ENCODE data around the gene THSD4.

The THSD4 gene

GRCh38 chr15:71409541-71409940 lies 294.3 kb downstream of the THSD4 start:
- Histone ChIP-seq H3K36me3 (ENCODE audit: control insufficient read depth in 5 of 5, insufficient read depth in 5 of 5, low read length in 5 of 5) (no peaks in the 10 kb centered on the region), H3K27me3 (ENCODE audit: control insufficient read depth in 5 of 5, insufficient read depth in 4 of 5, low read length in 5 of 5) (peaks cover 0 to 13% (median 4%) of the 10 kb centered on the region in 5 donors), H3K27ac (ENCODE audit: low read depth, low read length) (no peak overlapping the region), H3K9ac (ENCODE audit: low read length in 5 of 5) (no peak overlapping the region), H3K4me3 (ENCODE audit: low read depth in 1 of 5, low read length in 5 of 5) (no peak overlapping the region), H3K9me3 (ENCODE audit: control insufficient read depth in 5 of 5, low read length in 5 of 5) (no peaks in the 10 kb centered on the region), H3K4me1 (ENCODE audit: control insufficient read depth in 5 of 5, insufficient read depth in 5 of 5, low read length in 5 of 5) (peaks cover 0 to 7% (median 0%) of the 10 kb centered on the region in 5 donors)

GRCh38 chr15:71410347-71410746 lies 295.1 kb downstream of the THSD4 start:
- H3K36me3 ChIP-seq (ENCODE audit: control insufficient read depth in 5 of 5, insufficient read depth in 5 of 5, low read length in 5 of 5) = no peaks in the 10 kb centered on the region
- peaks cover 0 to 7% (median 0%) of the 10 kb centered on the region in 5 donors for H3K4me1 ChIP-seq (ENCODE audit: control insufficient read depth in 5 of 5, insufficient read depth in 5 of 5, low read length in 5 of 5)
- H3K4me3 ChIP-seq (ENCODE audit: low read depth in 1 of 5, low read length in 5 of 5) = no peak overlapping the region
- H3K27ac ChIP-seq (ENCODE audit: low read depth, low read length) = no peak overlapping the region
- peaks cover 0 to 13% (median 4%) of the 10 kb centered on the region in 5 donors for H3K27me3 ChIP-seq (ENCODE audit: control insufficient read depth in 5 of 5, insufficient read depth in 4 of 5, low read length in 5 of 5)
- no peaks in the 10 kb centered on the region for H3K9me3 ChIP-seq (ENCODE audit: control insufficient read depth in 5 of 5, low read length in 5 of 5)
- H3K9ac ChIP-seq (ENCODE audit: low read length in 5 of 5) = no peak overlapping the region

- H3K4me1 ChIP-seq (ENCODE audit: control insufficient read depth in 5 of 5, insufficient read depth in 5 of 5, low read length in 5 of 5) = peaks cover 0 to 7% (median 0%) of the 10 kb centered on the region in 5 donors
- no peaks in the 10 kb centered on the region for H3K9me3 ChIP-seq (ENCODE audit: control insufficient read depth in 5 of 5, low read length in 5 of 5)
- H3K9ac ChIP-seq (ENCODE audit: low read length in 5 of 5) = no peak overlapping the region
- no peak overlapping the region for H3K4me3 ChIP-seq (ENCODE audit: low read depth in 1 of 5, low read length in 5 of 5)
- peaks cover 0 to 13% (median 4%) of the 10 kb centered on the region in 5 donors for H3K27me3 ChIP-seq (ENCODE audit: control insufficient read depth in 5 of 5, insufficient read depth in 4 of 5, low read length in 5 of 5)
- no peaks in the 10 kb centered on the region for H3K36me3 ChIP-seq (ENCODE audit: control insufficient read depth in 5 of 5, insufficient read depth in 5 of 5, low read length in 5 of 5)
- H3K27ac ChIP-seq (ENCODE audit: low read depth, low read length) = no peak overlapping the region
Measured at GRCh38 chr15:71411538-71412482, 296.5 kb downstream of the THSD4 start.

- no peak overlapping the region for H3K27ac ChIP-seq (ENCODE audit: low read depth, low read length)
- peaks cover 0 to 8% (median 3%) of the 10 kb centered on the region in 5 donors for H3K27me3 ChIP-seq (ENCODE audit: control insufficient read depth in 5 of 5, insufficient read depth in 4 of 5, low read length in 5 of 5)
- H3K4me3 ChIP-seq (ENCODE audit: low read depth in 1 of 5, low read length in 5 of 5) = no peak overlapping the region
- H3K4me1 ChIP-seq (ENCODE audit: control insufficient read depth in 5 of 5, insufficient read depth in 5 of 5, low read length in 5 of 5) = peaks cover 0 to 7% (median 0%) of the 10 kb centered on the region in 5 donors
- no peak overlapping the region for H3K9ac ChIP-seq (ENCODE audit: low read length in 5 of 5)
- H3K9me3 ChIP-seq (ENCODE audit: control insufficient read depth in 5 of 5, low read length in 5 of 5) = peaks cover 0 to 3% (median 0%) of the 10 kb centered on the region in 5 donors
- H3K36me3 ChIP-seq (ENCODE audit: control insufficient read depth in 5 of 5, insufficient read depth in 5 of 5, low read length in 5 of 5) = no peaks in the 10 kb centered on the region
Measured at GRCh38 chr15:71413419-71413818, 298.1 kb downstream of the THSD4 start.

- no peak overlapping the region for H3K9ac ChIP-seq (ENCODE audit: low read length in 5 of 5)
- no peaks in the 10 kb centered on the region for H3K36me3 ChIP-seq (ENCODE audit: control insufficient read depth in 5 of 5, insufficient read depth in 5 of 5, low read length in 5 of 5)
- H3K4me1 ChIP-seq (ENCODE audit: control insufficient read depth in 5 of 5, insufficient read depth in 5 of 5, low read length in 5 of 5) = peaks cover 0 to 7% (median 0%) of the 10 kb centered on the region in 5 donors
- no peak overlapping the region for H3K27ac ChIP-seq (ENCODE audit: low read depth, low read length)
- H3K4me3 ChIP-seq (ENCODE audit: low read depth in 1 of 5, low read length in 5 of 5) = no peak overlapping the region
- peaks cover 0 to 3% (median 0%) of the 10 kb centered on the region in 5 donors for H3K9me3 ChIP-seq (ENCODE audit: control insufficient read depth in 5 of 5, low read length in 5 of 5)
- peaks cover 0 to 8% (median 3%) of the 10 kb centered on the region in 5 donors for H3K27me3 ChIP-seq (ENCODE audit: control insufficient read depth in 5 of 5, insufficient read depth in 4 of 5, low read length in 5 of 5)
Measured at GRCh38 chr15:71414853-71415252, 299.6 kb downstream of the THSD4 start.

GRCh38 chr15:71422530-71423259 lies 307.4 kb downstream of the THSD4 start:
- H3K36me3 ChIP-seq (ENCODE audit: control insufficient read depth in 5 of 5, insufficient read depth in 5 of 5, low read length in 5 of 5) = no peaks in the 10 kb centered on the region

GRCh38 chr15:71424765-71425164 lies 309.5 kb downstream of the THSD4 start:
- Histone ChIP-seq H3K27ac (ENCODE audit: low read depth, low read length) (no peak overlapping the region), H3K36me3 (ENCODE audit: control insufficient read depth in 5 of 5, insufficient read depth in 5 of 5, low read length in 5 of 5) (no peaks in the 10 kb centered on the region), H3K9me3 (ENCODE audit: control insufficient read depth in 5 of 5, low read length in 5 of 5) (no peaks in the 10 kb centered on the region), H3K4me1 (ENCODE audit: control insufficient read depth in 5 of 5, insufficient read depth in 5 of 5, low read length in 5 of 5) (no peaks in the 10 kb centered on the region), H3K9ac (ENCODE audit: low read length in 5 of 5) (no peak overlapping the region), H3K27me3 (ENCODE audit: control insufficient read depth in 5 of 5, insufficient read depth in 4 of 5, low read length in 5 of 5) (peaks cover 0 to 6% (median 0%) of the 10 kb centered on the region in 5 donors), H3K4me3 (ENCODE audit: low read depth in 1 of 5, low read length in 5 of 5) (no peak overlapping the region)

More at GRCh38 chr15:71422530-71423259, 307.4 kb downstream of the THSD4 start:
- H3K27ac ChIP-seq (ENCODE audit: low read depth, low read length) = no peak overlapping the region
- H3K27me3 ChIP-seq (ENCODE audit: control insufficient read depth in 5 of 5, insufficient read depth in 4 of 5, low read length in 5 of 5) = peaks cover 0 to 6% (median 0%) of the 10 kb centered on the region in 5 donors
- no peak overlapping the region for H3K4me3 ChIP-seq (ENCODE audit: low read depth in 1 of 5, low read length in 5 of 5)
- no peaks in the 10 kb centered on the region for H3K9me3 ChIP-seq (ENCODE audit: control insufficient read depth in 5 of 5, low read length in 5 of 5)
- H3K9ac ChIP-seq (ENCODE audit: low read length in 5 of 5) = no peak overlapping the region
- H3K4me1 ChIP-seq (ENCODE audit: control insufficient read depth in 5 of 5, insufficient read depth in 5 of 5, low read length in 5 of 5) = no peaks in the 10 kb centered on the region

- Histone ChIP-seq H3K9ac (ENCODE audit: low read length in 5 of 5) (no peak overlapping the region), H3K9me3 (ENCODE audit: control insufficient read depth in 5 of 5, low read length in 5 of 5) (no peaks in the 10 kb centered on the region), H3K4me1 (ENCODE audit: control insufficient read depth in 5 of 5, insufficient read depth in 5 of 5, low read length in 5 of 5) (no peaks in the 10 kb centered on the region), H3K36me3 (ENCODE audit: control insufficient read depth in 5 of 5, insufficient read depth in 5 of 5, low read length in 5 of 5) (no peaks in the 10 kb centered on the region), H3K27me3 (ENCODE audit: control insufficient read depth in 5 of 5, insufficient read depth in 4 of 5, low read length in 5 of 5) (peaks cover 0 to 6% (median 0%) of the 10 kb centered on the region in 5 donors), H3K4me3 (ENCODE audit: low read depth in 1 of 5, low read length in 5 of 5) (no peak overlapping the region), H3K27ac (ENCODE audit: low read depth, low read length) (no peak overlapping the region)
Measured at GRCh38 chr15:71425388-71425787, 310.1 kb downstream of the THSD4 start.

- Histone ChIP-seq H3K36me3 (ENCODE audit: control insufficient read depth in 5 of 5, insufficient read depth in 5 of 5, low read length in 5 of 5) (no peaks in the 10 kb centered on the region), H3K4me1 (ENCODE audit: control insufficient read depth in 5 of 5, insufficient read depth in 5 of 5, low read length in 5 of 5) (no peaks in the 10 kb centered on the region), H3K9ac (ENCODE audit: low read length in 5 of 5) (no peak overlapping the region), H3K27ac (ENCODE audit: low read depth, low read length) (no peak overlapping the region), H3K27me3 (ENCODE audit: control insufficient read depth in 5 of 5, insufficient read depth in 4 of 5, low read length in 5 of 5) (peaks cover 0 to 6% (median 0%) of the 10 kb centered on the region in 5 donors), H3K9me3 (ENCODE audit: control insufficient read depth in 5 of 5, low read length in 5 of 5) (no peaks in the 10 kb centered on the region), H3K4me3 (ENCODE audit: low read depth in 1 of 5, low read length in 5 of 5) (no peak overlapping the region)
Measured at GRCh38 chr15:71426792-71427191, 311.5 kb downstream of the THSD4 start.

- no peak overlapping the region for H3K27ac ChIP-seq (ENCODE audit: low read depth, low read length)
- no peaks in the 10 kb centered on the region for H3K4me1 ChIP-seq (ENCODE audit: control insufficient read depth in 5 of 5, insufficient read depth in 5 of 5, low read length in 5 of 5)
- no peak overlapping the region for H3K9ac ChIP-seq (ENCODE audit: low read length in 5 of 5)
- H3K4me3 ChIP-seq (ENCODE audit: low read depth in 1 of 5, low read length in 5 of 5) = no peak overlapping the region
- no peaks in the 10 kb centered on the region for H3K27me3 ChIP-seq (ENCODE audit: control insufficient read depth in 5 of 5, insufficient read depth in 4 of 5, low read length in 5 of 5)
- no peaks in the 10 kb centered on the region for H3K36me3 ChIP-seq (ENCODE audit: control insufficient read depth in 5 of 5, insufficient read depth in 5 of 5, low read length in 5 of 5)
- no peaks in the 10 kb centered on the region for H3K9me3 ChIP-seq (ENCODE audit: control insufficient read depth in 5 of 5, low read length in 5 of 5)
Measured at GRCh38 chr15:71430782-71431181, 315.5 kb downstream of the THSD4 start.
